HG03139 (cell line): ENCODE measurements around the gene HELZ2.

Experiments
- ATAC-seq: cut with Tn5 transposase; IDR thresholded peaks from one replicate; pipeline ENCODE4 v1.9.1; 2021; ENCODE audit not compliant: unreplicated experiment

The HELZ2 gene

DNA sequence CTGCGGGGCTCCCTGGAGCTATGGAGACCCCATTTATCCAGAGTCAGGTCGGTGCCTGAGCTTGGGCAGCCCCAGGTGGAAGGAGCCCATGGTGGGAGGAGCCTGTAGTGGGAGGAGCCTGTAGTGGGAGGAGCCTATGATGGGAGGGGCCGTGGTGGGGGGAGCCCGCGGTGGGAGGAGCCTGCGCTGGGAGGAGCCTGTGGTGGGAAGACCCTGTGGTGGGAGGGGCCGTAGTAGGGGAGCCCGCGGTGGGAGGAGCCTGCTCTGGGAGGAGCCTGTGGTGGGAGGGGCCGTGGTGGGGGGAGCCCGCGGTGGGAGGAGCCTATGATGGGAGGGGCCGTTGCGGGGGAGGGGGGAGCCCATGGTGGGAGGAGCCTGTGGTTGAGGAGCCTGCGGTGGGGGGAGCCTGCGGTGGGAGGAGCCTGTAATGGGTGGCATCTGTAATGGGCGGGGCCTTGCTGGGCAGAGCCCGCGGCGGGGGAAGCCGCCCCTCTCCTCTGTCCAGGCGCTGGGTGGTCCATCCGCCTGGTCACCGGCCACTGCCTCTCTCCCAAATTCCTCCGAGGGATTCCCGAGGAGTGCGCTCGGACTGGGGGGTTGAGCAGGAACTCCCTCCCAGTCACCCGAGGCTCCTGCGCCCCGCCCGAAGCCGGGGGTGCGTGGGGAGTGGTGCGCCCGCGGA lies 20.6 kb downstream of the HELZ2 start:
- ATAC-seq = peak; percentile 29

DNA sequence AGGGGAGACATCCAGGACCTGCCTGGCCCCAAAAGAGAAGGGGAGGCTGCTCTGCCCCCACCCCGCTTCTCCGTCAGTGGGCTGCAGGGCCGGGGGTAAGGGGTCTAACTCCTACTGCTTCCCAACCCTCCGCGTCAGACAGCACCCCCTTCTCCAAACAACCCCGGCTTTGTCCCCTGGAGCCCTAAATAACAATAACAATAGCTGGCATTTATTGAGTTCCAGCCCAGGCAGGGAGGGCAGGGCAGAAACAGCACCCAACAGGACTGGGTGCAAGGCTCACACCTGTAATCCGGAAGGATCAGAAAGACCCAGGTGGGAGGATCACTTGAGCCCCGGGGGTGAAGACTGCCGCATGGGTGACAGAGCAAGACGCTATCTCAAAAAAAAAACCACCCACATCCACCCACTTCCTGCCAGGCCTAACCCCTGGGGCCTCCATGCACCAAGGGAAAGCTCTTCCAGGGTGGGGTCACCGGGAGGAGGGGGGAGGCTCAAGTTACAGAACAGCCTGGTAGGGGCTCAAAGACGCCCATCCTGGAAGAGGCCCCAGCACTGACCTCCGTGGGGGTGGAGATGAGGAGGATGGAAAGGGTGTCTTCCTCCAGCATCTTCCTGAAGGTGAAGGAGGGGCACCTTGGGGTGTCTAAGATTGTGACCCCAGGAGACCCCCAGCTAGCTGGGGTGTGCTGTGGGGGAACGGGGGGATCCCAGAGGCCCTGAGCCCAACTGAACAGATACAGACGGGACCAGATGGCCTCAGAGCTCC lies 21.4 kb downstream of the HELZ2 start:
- peak; percentile 34 for ATAC-seq

DNA sequence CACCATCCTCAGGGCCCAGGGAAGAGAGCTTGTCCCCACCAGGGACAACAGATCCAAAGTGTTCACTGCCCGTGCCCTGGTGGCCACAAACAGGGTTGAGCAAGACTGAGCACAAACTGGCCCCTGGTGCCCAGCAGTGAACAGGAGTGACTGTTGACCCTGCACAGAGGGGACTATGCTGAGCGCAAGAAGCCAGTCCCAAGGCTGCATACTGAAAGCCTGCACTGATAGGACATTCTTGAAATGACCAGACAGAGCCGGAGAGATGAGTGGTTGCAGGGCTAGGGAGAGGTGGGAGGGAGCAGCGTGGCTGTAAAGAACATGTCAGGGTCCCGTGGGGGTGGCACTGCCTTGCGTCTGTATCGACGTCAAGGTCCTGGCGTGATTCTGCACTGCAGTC lies 23.0 kb downstream of the HELZ2 start:
- no peak for ATAC-seq

DNA sequence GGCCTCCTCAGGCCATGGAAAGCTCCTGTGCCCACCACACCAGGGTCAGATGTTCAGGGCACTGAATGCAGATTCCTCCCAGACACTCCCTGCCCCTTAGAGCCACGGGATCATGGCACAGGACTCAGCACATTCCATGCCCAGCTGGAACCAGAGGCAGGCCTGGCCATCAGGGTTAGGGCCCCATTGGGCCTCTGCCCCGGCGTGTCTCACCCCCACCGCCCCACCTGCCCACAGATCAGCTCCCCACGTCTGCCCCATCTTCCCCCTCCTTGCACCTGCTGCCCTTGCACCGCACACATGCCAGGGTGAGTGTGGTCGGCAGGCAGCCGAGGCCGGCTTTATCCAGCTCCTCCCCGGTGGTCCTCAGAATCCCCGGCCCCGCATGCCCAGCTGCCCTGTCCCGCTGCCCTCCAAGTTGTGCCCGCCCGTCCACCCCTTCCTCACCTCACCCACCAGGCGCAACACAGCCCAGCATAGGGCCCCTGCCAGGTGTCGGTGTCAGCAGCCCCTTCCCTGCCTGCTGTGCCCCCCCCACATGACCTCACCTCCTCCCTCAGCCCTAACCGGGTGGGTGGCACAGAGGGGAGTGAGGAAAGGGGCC lies 24.3 kb downstream of the HELZ2 start:
- no peak for ATAC-seq

DNA sequence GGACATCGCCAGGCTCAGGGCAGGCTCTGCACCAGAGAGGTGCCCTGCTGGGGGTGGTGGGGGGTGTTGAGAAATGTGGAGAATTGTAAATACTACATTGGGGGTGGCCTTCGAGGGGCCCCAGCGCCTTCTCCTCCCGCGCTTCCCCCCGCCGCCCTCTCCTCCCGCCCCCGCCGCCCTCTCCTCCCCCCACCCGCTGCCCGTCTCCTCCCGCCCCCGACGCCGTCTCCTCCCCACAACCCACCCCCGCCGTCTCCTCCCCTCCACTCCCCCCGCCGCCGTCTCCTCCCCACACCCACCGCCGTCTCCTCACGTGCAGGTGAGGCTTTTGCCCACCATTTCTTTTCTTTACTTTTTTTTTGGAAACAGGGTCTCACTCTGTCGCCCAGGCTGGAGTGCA lies 25.0 kb downstream of the HELZ2 start:
- ATAC-seq = no peak

DNA sequence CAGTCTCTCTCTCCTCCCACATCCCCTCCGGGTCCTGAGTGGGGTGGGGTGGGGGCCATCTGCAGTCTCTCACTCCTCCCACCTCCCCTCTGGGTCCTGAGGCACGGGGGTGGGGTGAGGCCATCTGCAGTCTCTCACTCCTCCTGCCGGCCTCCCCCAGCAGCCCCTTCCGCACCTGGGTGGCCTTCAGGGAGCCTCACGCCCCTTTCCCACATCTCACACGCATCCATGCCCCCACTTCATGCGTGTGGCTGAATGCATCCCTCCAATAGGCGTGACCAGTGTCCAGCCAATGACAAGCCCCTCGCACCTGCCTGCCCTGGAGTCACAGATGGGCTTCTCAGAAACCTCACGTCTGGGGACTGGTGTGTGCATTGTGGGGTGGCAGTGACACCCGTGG lies 25.5 kb downstream of the HELZ2 start:
- no peak for ATAC-seq

DNA sequence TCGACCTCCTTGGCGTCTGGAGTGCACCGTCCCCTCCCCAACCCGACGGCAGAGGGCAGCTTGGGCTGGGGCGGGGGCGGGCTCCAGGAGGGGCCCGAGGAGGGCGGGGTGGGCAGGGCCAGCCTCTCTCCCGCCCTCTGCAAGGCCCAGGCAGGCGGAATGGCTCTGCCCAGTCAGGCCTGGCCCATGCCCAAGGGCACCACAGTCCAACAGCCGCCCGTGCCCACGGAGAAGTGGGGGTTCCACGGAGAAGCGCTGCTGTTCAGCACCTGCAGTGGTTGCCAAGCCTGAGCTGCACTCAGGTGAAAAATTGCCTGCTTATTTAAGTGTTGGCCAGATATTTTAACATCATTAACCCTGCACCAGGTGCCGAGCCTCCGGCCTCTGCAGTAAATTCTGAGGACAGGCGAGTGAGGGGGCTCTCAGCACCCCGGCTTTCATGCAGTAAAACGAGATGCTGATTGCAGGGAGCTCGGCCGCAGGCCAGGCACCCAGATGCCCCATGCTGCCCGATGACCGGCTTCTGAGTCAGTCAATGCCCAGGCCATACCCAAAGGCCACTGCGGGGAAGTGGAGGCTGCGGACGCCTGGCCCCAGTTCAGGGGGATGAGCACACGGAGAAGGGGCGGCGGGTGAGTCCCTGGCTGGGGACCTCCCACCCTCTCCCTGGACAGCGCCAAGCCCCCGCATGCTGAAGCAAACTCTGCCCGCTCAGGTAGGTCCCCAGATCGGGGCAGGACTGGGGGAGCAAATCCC lies 26.1 kb downstream of the HELZ2 start, which contains the start of gene SRMS:
SRMS (minus strand) TSS at position 25 of the 756 bp plus-strand sequence. CDS start 286 bp downstream, outside the sequence.
- ATAC-seq = no peak

DNA sequence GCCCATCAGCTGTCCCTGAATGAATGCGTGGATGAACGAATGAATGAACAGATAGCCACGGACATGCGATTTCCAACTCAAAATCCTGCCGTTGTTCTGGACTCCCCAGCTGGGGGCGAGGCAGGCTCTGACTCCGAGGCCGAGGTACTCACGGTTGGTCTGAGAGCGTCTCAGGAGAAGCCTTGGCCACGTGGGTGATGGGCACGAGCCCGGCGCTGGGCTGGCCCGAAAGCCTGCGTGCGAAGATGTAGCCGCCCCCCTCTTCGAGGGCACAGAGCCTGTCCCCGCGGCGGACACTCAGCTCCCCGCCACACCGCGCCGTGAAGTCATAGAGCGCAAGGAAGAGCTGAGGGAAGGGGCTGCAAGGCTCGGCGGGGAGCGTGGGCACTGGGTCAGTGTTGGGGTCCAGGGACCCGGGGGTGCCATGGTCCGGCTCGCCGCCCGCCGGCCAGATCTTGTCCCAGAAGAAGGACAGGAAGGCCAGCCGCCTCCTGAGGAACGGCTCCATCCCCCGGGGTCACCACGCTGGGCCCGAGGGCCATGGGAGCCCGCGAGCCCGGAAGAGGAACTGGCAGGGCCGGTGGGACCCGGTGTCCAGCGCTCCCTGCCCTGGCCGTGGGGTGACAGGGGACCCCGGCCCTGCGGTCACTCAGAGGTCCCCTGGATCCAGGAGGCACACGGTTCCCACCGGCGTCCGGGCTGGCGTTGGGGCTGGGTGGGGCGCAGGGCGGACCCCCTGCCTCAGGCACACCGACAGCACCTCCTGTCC lies 26.9 kb downstream of the HELZ2 start:
- ATAC-seq = no peak

DNA sequence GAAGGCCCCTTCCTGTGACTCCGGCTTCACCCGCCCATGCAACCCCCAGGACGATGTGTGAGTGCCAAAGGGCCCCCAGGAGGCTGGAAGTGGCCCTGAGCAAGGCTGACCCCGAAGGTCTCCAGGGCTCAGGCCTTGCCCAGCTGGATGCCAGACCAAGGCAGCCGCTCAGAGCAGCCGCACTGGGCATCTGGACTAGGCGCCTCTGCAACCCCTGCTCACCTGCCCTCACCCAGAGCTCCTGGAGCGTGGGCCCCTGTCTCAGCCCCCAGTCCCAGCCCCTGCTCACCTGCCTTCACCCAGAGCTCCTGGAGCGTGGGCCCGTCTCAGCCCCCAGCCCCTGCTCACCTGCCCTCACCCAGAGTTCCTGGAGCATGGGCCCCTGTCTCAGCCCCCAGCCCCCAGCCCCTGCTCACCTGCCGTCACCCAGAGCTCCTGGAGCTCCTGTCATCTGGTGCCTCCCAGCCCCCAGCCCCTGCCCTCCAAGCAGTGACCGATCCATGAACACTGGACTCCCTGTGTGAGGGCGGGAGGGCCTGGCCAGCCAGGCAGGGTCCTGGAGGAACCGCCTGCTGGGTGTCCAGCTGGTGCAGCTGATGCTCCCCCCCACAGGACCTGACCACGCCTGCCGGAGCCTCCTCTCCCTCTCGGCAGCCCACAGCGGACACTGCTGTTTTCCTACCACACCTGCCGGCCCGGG lies 27.6 kb downstream of the HELZ2 start:
- no peak for ATAC-seq

DNA sequence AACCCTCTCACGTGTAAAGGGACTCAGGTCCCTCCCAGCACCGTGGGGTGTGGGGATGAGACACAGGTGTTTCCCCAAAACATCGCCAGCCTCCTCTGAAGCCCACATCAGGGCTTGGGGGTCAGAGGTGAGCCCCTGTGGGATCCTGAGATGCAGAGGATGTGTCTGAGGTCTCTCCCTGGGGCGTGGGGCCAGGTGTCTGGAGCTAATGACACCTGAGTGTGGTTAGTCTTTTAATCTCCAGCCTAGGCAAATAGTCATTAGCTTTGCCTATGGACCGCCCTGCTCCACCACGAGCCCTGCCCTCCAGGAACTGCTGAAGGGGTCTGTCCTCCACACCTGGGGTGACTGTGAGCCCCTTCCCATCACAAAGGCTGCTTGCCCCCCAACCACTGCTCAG lies 28.2 kb downstream of the HELZ2 start:
- no peak for ATAC-seq

DNA sequence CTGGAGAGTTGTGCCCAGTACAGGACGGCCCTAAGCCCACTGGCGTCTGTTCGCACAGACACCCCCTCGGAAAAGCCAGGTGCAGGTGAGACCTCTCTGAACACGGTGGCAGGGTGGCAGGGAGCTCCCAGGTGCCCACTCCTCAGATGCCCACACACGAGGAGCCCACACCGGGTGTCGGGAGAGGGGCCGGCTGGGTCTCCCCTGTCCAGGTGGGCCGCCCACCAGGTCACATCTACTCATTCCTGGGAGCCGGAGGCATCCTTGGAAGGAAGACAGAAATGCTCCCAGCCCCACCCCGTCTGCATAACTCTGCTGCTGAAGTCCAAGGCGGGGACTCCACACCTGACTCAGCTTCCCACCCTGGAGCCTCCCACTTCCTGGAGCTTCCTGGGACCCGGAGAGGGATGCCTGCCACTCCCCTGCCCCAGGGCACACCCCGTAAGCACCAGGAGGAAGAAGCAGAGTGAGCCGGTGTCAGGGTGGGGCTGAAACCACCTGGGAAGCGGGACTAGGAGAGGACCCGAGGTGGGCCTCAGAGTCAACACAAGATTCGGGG lies 29.0 kb downstream of the HELZ2 start:
- no peak for ATAC-seq

DNA sequence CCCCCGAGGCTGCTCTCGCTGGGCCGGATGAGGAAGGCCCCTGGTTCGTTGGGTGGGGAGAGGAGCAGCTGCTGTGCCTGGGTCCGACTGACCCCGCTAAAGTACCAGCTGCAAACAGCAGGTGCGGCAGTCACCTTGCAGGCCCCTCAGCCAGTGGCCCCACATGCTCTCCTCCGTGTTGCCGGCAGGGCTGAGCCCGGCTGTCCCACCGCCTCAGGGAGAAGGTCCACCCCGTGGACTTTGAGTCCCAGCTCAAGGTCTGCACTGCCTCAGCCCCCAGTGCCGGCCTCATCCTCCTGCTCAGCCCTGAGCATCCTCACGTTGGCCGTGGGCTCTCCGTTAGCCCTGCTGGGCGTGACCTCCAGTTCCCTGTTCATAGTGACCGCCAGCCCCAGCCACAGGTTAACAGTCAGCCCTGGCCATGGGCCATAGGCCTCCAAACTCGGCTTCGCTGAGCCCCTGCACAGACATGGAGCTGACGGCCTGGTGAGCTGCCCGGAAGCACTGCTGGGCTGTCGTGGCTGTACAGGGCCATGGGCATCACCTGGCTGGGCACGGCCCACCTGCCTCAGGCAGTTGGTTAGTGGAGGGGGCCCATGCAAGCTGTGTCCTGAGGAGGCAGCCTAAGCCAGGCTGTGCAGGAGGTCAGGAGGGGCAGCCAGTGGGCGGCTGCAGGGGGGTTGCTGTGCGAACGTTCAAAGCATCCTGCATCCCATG lies 29.6 kb downstream of the HELZ2 start:
- ATAC-seq = no peak

DNA sequence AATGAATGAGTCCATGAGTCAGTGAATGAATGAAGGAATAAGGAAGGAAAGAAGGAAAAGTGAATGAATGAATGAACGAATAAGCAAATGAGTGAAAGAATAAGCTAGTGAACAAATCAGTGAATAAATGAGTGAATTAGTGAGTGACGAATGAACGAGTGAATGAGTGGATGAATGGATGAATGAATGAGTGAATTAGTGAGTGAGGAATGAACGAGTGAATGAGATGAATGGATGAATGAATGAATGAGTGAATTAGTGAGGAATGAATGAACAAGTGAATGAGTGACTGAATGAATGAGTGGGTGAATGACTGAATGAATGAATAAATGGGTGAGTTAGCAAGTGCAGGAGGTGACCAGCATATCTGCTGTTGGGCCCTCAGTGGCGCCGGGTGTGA lies 30.3 kb downstream of the HELZ2 start:
- ATAC-seq = no peak

DNA sequence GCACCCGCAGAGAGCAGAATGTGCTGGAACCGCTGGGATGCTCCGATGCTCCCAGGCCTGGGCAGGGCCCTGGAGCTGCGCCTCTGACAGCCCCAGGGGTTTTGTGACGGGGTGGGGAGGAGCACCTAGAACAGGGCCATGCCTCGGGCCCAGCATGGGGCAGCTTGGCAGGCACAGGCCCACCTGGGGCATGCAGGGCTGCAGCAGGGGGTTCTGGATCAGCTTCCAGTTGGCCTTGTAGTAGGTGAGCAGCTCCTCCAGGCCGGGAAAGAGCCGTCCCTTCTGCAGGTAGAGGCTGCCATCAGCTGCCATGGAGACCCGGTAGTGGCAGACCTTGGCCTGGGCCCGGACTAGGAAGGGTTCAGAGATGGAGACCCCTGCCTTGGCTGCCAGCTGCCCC lies 30.9 kb downstream of the HELZ2 start:
- no peak for ATAC-seq

DNA sequence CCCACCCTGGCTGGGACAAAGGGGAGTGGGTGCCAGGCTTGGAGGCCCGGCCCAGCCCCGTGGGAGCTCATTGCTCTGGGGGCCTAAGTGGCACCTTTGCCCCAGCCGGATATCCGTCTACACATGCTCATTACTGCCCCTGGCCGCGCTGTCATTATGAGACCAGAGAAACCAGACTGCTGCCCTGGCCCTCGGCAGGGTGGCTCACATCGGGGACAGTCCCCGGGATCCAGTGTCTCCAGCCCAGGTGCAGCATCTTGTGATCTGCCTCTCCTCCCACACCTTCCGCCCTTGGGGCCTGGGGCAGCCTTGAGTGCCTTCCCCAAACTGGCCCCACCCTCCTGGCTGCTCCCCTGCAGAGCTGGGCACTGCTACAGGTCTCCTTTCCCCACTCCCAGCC lies 31.3 kb downstream of the HELZ2 start:
- ATAC-seq = no peak

DNA sequence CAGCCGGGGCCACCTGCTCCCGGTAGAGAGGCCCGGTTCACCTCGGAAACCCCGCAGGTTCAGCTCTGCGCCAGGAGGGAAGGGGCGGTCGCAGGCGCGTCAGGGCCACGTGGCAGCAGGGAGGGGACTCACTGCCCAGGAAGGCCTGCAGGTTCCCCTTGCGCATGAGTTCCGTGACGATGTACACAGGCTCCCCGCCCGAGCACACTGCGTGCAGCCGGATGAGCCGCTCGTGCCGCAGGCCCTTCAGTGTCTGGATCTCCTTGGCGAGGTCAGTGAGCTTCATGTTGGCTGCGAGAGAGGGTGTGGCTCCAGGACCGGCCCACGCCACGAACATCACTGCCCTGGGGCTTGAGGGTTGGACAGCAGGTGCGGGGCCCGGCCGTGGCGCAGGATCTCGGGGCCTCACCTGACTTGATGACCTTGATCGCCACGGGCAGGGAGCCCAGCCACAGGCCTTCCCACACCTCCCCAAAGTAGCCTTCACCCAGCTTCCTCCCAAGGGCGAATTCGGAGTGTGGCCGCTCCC lies 31.9 kb downstream of the HELZ2 start:
- no peak for ATAC-seq

DNA sequence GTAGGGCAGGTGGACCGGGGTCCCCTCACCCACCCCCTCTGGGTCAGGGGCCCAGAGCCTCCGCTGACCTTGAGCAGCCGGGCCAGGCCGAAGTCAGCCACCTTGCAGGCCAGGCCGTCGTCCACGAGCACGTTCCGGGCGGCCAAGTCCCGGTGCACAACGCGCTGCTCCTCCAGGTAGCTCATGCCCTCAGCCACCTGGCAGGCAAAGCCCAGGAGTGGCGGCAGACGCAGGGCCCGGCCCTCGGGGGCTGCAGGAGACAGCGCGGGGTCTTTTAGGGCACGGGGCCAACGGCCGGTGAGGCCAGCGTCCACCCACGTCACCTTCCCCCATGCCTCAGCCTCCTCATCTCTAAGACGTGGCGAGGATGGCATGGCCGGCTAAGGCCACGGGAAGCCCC lies 32.7 kb downstream of the HELZ2 start:
- no peak for ATAC-seq

DNA sequence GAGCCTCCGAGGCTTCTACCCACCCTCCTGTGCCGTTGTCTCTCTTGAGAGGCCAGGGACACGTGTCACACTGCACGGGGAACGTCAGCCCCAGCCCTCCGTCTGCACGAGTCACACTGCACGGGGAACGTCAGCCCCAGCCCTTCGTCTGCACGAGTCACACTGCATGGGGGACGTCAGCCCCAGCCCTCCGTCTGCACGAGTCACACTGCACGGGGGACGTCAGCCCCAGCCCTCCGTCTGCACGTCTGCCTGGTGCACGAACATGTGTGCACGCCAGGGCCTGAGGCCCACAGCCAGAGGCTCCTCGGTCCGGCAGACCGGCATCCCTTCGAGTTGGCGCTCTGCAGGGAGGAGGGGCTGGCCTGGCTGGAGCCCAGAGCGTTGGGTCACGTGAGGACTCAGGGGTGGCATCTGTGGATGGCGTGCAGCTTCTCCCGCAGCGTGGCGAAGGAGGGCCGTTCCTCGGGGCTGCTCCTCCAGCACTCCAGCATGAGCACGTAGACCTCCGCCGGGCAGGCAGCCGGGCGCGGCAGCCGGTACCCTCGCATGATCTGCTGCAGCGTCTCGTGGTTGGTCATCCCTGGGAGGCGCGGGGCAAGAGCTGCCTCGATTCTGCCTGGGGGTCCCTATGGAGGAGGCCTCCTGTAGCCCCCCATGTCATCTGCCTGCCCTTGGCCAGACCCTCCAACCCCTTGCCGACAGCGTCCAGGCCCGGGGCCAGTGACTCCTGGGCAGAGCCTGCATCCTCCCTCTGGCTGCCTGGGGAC lies 33.4 kb downstream of the HELZ2 start:
- ATAC-seq = no peak
